ENCODE measurements around the gene OTUB2.

DNA sequence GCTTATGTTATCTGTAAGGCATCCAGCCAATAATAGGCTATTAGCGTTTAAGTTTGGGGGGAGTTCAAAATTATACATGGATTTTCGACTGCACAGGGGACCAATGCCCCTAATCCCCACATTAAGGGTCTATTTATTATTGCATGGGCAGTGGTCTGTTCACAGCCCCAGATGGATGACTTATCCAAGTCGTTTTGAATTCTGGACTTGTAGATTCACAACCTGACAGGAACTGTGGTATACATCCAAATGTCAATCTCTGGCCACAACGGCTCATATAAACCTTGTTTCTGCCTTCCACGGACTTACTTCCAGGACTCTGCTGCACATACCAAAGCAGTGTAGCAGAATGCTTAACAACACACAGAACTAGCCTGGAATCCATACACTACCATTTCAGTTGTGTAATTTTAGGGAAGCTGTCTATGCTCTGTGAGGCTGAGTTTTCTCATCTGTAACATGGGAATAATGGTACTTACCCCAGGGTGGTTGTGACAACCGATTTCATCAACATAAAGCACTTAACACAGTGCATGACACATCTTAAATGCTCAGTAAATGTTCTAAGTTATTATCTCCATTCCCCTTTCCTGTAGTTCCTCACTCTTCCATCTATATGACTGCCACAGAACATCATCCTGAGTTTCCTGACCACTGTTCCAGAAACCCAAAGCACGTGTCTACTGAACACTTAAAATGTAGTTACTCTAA lies 51.1 kb downstream of the OTUB2 start:
- TF ChIP-seq, protein P1, sequence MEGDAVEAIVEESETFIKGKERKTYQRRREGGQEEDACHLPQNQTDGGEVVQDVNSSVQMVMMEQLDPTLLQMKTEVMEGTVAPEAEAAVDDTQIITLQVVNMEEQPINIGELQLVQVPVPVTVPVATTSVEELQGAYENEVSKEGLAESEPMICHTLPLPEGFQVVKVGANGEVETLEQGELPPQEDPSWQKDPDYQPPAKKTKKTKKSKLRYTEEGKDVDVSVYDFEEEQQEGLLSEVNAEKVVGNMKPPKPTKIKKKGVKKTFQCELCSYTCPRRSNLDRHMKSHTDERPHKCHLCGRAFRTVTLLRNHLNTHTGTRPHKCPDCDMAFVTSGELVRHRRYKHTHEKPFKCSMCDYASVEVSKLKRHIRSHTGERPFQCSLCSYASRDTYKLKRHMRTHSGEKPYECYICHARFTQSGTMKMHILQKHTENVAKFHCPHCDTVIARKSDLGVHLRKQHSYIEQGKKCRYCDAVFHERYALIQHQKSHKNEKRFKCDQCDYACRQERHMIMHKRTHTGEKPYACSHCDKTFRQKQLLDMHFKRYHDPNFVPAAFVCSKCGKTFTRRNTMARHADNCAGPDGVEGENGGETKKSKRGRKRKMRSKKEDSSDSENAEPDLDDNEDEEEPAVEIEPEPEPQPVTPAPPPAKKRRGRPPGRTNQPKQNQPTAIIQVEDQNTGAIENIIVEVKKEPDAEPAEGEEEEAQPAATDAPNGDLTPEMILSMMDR (IDR thresholded peaks at IDR 0.05; ENCODE audit: borderline replicate concordance, extremely low read depth, low read length, poor library complexity, severe bottlenecking), result no peak
- no peak for TF ChIP-seq EZH2 (IDR thresholded peaks at IDR 0.05; ENCODE audit: borderline replicate concordance, low read depth, low read length, severe bottlenecking)

Data from DND-41 (cell line).